Pons (tissue), 1 donor: ENCODE results near the gene LCE6A.

Experiments used
- DNase-seq: peaks from one replicate; pipeline ENCODE4 v3.0.0-alpha.2; 2016; ENCODE audit warnings: low spot score

LCE6A gene

GRCh38 chr1:152876827-152877226 is 34.2 kb downstream of the LCE6A start:
- no peak for DNase-seq

- no peak for DNase-seq
Observed at GRCh38 chr1:152878042-152878441, 35.4 kb downstream of the LCE6A start, which contains the start of gene SMCP. Gene SMCP (plus strand): TSS chr1:152878322. CDS start chr1:152884423, 6,101 bp downstream.

- DNase-seq: no peak
Observed at GRCh38 chr1:152879559-152880198, 37.0 kb downstream of the LCE6A start.

- no peak for DNase-seq
Observed at GRCh38 chr1:152880316-152880715, 37.7 kb downstream of the LCE6A start.

DNA sequence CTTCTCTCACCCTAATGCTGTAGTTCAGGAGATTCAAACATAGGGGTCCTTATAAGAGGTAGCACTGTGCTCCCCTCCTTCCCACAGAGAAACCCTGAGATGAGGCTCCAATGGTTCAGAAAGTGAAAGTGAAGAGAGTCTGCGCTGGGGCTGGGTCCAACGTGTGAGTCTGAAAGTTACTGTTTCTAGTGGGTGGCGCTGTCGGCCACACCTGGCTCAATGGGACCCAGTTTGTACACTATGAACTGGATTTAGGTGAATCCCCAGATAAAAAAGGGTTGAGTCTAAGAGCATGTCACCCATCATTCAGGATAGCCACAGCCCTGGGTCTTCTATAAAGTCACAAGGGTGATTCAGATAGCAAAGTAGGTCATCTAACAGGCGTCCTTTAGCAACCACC is 38.3 kb downstream of the LCE6A start:
- DNase-seq: no peak

GRCh38 chr1:152884085-152884484 is 41.4 kb downstream of the LCE6A start:
- no peak for DNase-seq

DNA sequence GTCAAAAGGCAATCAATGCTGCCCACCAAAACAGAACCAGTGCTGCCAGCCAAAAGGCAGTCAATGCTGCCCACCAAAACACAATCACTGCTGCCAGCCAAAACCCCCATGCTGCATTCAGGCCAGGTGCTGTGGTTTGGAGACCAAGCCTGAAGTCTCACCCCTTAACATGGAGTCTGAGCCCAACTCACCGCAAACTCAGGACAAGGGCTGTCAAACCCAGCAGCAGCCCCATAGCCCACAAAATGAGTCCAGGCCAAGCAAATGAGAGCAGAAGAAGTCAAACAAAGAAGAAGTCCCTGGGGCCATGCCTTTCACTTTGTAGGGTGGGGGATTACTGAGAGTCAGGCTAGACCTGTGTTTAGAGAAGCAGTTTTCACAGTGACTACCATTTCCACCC is 41.9 kb downstream of the LCE6A start:
- DNase-seq: no peak

- DNase-seq: no peak
Observed at GRCh38 chr1:152884966-152885624, 42.4 kb downstream of the LCE6A start.

DNA sequence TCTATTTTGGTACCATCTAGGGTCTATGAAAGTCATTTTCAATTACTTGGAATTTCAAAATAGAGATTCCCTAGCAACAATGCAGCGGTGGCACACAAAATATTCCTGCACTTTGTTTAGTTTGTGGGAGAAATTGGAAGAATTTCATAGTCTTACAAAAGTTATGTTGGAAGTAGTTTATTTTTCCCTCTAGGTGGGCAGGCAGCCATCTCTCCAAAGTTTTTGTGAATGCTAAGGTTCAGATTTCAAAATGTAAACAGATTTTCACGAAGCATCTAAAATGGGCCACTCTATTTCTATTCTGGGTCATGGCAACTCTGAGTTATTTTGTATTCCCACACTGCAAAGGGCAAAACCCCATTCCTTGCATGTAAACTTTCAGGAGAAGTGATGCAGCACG is 43.4 kb downstream of the LCE6A start:
- DNase-seq: no peak

DNA sequence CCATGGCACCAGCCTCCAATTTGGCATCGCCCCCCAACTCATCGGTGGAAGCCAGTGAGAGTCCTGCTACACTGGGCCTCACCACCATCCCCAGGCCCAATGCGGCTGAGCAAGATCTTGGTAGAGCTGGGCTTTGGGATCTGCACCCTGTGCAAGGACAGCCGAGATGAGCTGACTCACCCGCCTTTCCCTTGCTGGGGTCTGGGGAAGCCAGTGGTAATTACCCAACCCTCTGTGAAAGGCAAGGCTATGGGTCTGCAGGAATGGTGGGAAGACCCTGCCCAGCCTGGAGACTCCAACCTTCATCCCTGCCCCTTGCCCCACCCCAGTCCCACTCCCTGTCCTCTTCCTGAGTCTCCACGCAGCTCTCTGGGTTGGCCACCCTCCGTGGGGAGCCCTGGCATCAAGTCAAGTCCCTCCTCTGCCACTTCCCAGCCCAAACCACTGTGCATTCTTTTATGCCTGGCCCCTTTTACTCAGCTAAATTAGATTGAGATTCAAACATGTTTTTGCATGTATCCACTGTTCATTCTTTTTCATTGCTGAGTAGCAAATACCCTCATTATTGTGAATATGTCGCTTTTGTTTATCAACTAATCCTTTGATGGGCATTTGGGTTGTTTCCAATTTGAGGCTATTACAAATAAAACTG is 44.2 kb downstream of the LCE6A start:
- DNase-seq: no peak

DNA sequence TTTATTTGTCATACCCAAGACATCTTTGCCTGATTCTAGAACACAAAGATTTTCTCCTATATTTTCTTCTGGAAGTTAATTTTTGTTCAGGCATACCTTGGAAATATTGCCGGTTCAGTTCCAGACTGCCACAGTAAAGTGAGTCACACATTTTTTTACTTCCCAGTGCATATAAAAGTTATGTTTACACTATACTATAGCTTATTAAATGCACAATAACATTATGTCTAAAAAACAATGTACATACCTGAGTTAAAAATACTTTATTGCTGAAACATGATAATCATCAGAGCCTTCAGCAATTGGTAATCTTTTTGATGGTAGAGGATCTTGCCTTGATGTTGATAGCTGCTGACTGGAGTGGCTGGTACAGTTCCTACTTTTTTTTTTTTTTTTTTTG is 45.5 kb downstream of the LCE6A start:
- DNase-seq: no peak
